T-helper 1 cell treated with Interleukin-12 subunit alpha and Interleukin-12 subunit beta and Interleukin-4 antibody, amounts not matched to agents 30 μg/mL and 1 μg/mL, for 36 hours (primary cell): ENCODE results near the gene ME1.
"Not testable (repeated sequence)": the region's sequence is repeated elsewhere in the genome, so short reads cannot be mapped to it uniquely, and the experiment has no call there.

Source experiments
- H3K27ac Mint-ChIP-seq: one replicate; pipeline ENCODE4 v1.8.0; 2021; ENCODE audit warnings: mild to moderate bottlenecking, mixed read lengths
- H3K27me3 Mint-ChIP-seq: one replicate; pipeline ENCODE4 v1.8.0; 2021; ENCODE audit warnings: low read depth, mixed read lengths
- H3K36me3 Mint-ChIP-seq: one replicate; pipeline ENCODE4 v1.8.0; 2021; ENCODE audit warnings: low read depth, mixed read lengths
- H3K4me1 Mint-ChIP-seq: one replicate; pipeline ENCODE4 v1.8.0; 2021; ENCODE audit warnings: low read depth, mixed read lengths
- H3K4me3 Mint-ChIP-seq: one replicate; pipeline ENCODE4 v1.8.0; 2021; ENCODE audit warnings: mild to moderate bottlenecking, moderate library complexity, mixed read lengths
- H3K9me3 Mint-ChIP-seq: one replicate; pipeline ENCODE4 v1.8.0; 2021; ENCODE audit warnings: mixed read lengths

The ME1 gene

GRCh38 chr6:83287298-83287697 lies 143.6 kb downstream of the ME1 start:
- not testable (repeated sequence) for H3K36me3 Mint-ChIP-seq, H3K9me3 Mint-ChIP-seq, H3K27me3 Mint-ChIP-seq, H3K4me3 Mint-ChIP-seq, H3K27ac Mint-ChIP-seq, H3K4me1 Mint-ChIP-seq

- no peaks in the 10 kb centered on the region for H3K36me3 Mint-ChIP-seq
- H3K9me3 Mint-ChIP-seq: no peaks in the 10 kb centered on the region
- H3K4me3 Mint-ChIP-seq: no peak overlapping the region
- no peaks in the 10 kb centered on the region for H3K4me1 Mint-ChIP-seq
- H3K27me3 Mint-ChIP-seq: peaks cover 5% of the 10 kb centered on the region
- no peak overlapping the region for H3K27ac Mint-ChIP-seq
Observed at GRCh38 chr6:83285917-83286316, 144.9 kb downstream of the ME1 start.

- Mint-ChIP-seq H3K27me3 (no peaks in the 10 kb centered on the region), H3K36me3 (no peaks in the 10 kb centered on the region), H3K9me3 (no peaks in the 10 kb centered on the region), H3K4me1 (no peaks in the 10 kb centered on the region), H3K27ac (no peak overlapping the region), H3K4me3 (no peak overlapping the region)
Observed at GRCh38 chr6:83273596-83273995, 157.3 kb downstream of the ME1 start.

- H3K4me1 Mint-ChIP-seq: no peaks in the 10 kb centered on the region
- H3K4me3 Mint-ChIP-seq: no peak overlapping the region
- H3K27me3 Mint-ChIP-seq: no peaks in the 10 kb centered on the region
- no peaks in the 10 kb centered on the region for H3K9me3 Mint-ChIP-seq
- no peaks in the 10 kb centered on the region for H3K36me3 Mint-ChIP-seq
- no peak overlapping the region for H3K27ac Mint-ChIP-seq
Observed at GRCh38 chr6:83270971-83271719, 159.7 kb downstream of the ME1 start.

GRCh38 chr6:83265384-83265783 lies 165.5 kb downstream of the ME1 start:
- Mint-ChIP-seq H3K27me3 (no peaks in the 10 kb centered on the region), H3K4me3 (no peak overlapping the region), H3K9me3 (peaks cover 3% of the 10 kb centered on the region), H3K36me3 (no peaks in the 10 kb centered on the region), H3K4me1 (no peaks in the 10 kb centered on the region), H3K27ac (no peak overlapping the region)

- no peaks in the 10 kb centered on the region for H3K27me3 Mint-ChIP-seq
- H3K27ac Mint-ChIP-seq: no peak overlapping the region
- no peaks in the 10 kb centered on the region for H3K36me3 Mint-ChIP-seq
Observed at GRCh38 chr6:83260577-83260976, 170.3 kb downstream of the ME1 start.

GRCh38 chr6:83258517-83258916 lies 172.3 kb downstream of the ME1 start:
- H3K4me1 Mint-ChIP-seq: no peaks in the 10 kb centered on the region

More at GRCh38 chr6:83260577-83260976, 170.3 kb downstream of the ME1 start:
- Mint-ChIP-seq H3K4me1 (no peaks in the 10 kb centered on the region), H3K9me3 (peaks cover 3% of the 10 kb centered on the region), H3K4me3 (no peak overlapping the region)

GRCh38 chr6:83257791-83258190 lies 173.1 kb downstream of the ME1 start:
- no peak overlapping the region for H3K27ac Mint-ChIP-seq
- no peaks in the 10 kb centered on the region for H3K4me1 Mint-ChIP-seq
- H3K9me3 Mint-ChIP-seq: peaks cover 3% of the 10 kb centered on the region
- H3K27me3 Mint-ChIP-seq: no peaks in the 10 kb centered on the region
- no peaks in the 10 kb centered on the region for H3K36me3 Mint-ChIP-seq
- H3K4me3 Mint-ChIP-seq: no peak overlapping the region

More at GRCh38 chr6:83258517-83258916, 172.3 kb downstream of the ME1 start:
- H3K9me3 Mint-ChIP-seq: peaks cover 3% of the 10 kb centered on the region
- H3K4me3 Mint-ChIP-seq: no peak overlapping the region
- no peak overlapping the region for H3K27ac Mint-ChIP-seq
- H3K27me3 Mint-ChIP-seq: no peaks in the 10 kb centered on the region
- H3K36me3 Mint-ChIP-seq: no peaks in the 10 kb centered on the region

- H3K27ac Mint-ChIP-seq, H3K4me3 Mint-ChIP-seq, H3K4me1 Mint-ChIP-seq, H3K27me3 Mint-ChIP-seq, H3K36me3 Mint-ChIP-seq, H3K9me3 Mint-ChIP-seq: not testable (repeated sequence)
Observed at GRCh38 chr6:83256719-83257118, 174.1 kb downstream of the ME1 start.

- Mint-ChIP-seq H3K27ac (no peak overlapping the region), H3K36me3 (no peaks in the 10 kb centered on the region), H3K4me3 (no peak overlapping the region)
Observed at GRCh38 chr6:83252719-83253118, 178.1 kb downstream of the ME1 start.

GRCh38 chr6:83250235-83250634 lies 180.6 kb downstream of the ME1 start:
- Mint-ChIP-seq H3K27ac (no peak overlapping the region), H3K4me1 (no peaks in the 10 kb centered on the region), H3K9me3 (no peaks in the 10 kb centered on the region), H3K27me3 (no peaks in the 10 kb centered on the region), H3K36me3 (no peaks in the 10 kb centered on the region), H3K4me3 (no peak overlapping the region)

More at GRCh38 chr6:83252719-83253118, 178.1 kb downstream of the ME1 start:
- H3K9me3 Mint-ChIP-seq: no peaks in the 10 kb centered on the region
- H3K4me1 Mint-ChIP-seq: no peaks in the 10 kb centered on the region
- H3K27me3 Mint-ChIP-seq: no peaks in the 10 kb centered on the region

GRCh38 chr6:83247471-83247870 lies 183.4 kb downstream of the ME1 start:
- Mint-ChIP-seq H3K36me3 (no peaks in the 10 kb centered on the region), H3K27me3 (no peaks in the 10 kb centered on the region), H3K4me3 (no peak overlapping the region), H3K9me3 (no peaks in the 10 kb centered on the region), H3K27ac (no peak overlapping the region), H3K4me1 (no peaks in the 10 kb centered on the region)

- Mint-ChIP-seq H3K4me1 (no peaks in the 10 kb centered on the region), H3K36me3 (no peaks in the 10 kb centered on the region), H3K9me3 (no peaks in the 10 kb centered on the region), H3K27ac (no peak overlapping the region), H3K4me3 (no peak overlapping the region), H3K27me3 (peaks cover 5% of the 10 kb centered on the region)
Observed at GRCh38 chr6:83231146-83231545, 199.7 kb downstream of the ME1 start.

- H3K36me3 Mint-ChIP-seq: no peaks in the 10 kb centered on the region
- H3K4me3 Mint-ChIP-seq: no peak overlapping the region
- H3K4me1 Mint-ChIP-seq: no peaks in the 10 kb centered on the region
- no peaks in the 10 kb centered on the region for H3K27me3 Mint-ChIP-seq
- no peaks in the 10 kb centered on the region for H3K9me3 Mint-ChIP-seq
- H3K27ac Mint-ChIP-seq: no peak overlapping the region
Observed at GRCh38 chr6:83226517-83226916, 204.3 kb downstream of the ME1 start.

- Mint-ChIP-seq H3K9me3 (no peaks in the 10 kb centered on the region), H3K36me3 (no peaks in the 10 kb centered on the region), H3K27me3 (peaks cover 8% of the 10 kb centered on the region), H3K4me3 (no peak overlapping the region), H3K27ac (no peak overlapping the region), H3K4me1 (no peaks in the 10 kb centered on the region)
Observed at GRCh38 chr6:83221889-83222479, 208.9 kb downstream of the ME1 start.
